Measurements from ENCODE around the gene HNRNPF. TPM values are rescaled to one million over a fixed set of nuclear protein-coding genes. Genes with fewer than 3 reads are reported as not detected.

HNRNPF gene
- total and polyA plus RNA-seq, 4 donors, result 64.5 to 150 (median 113) TPM

DNA sequence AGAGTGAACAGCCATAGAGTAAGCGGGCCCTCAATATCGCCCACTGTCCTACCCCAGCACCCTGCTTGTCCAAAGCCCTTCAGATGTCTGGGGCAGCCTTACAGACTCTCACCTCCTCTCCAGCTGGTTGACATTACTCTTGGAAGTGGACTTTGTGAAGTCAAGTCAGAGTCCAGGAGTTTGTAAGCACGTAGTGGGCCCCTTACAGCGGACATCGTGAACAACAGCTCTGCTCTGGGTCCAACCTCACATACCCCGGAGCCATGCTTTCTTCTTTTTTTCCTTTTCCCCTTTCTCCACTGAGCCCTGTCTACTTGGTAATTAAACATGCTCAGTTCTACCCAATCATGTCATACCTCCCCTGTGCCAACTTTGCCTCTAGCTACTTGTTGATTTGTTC is 17.5 kb downstream of the HNRNPF start:
- H3K9ac ChIP-seq (ENCODE audit: low read depth in 1 of 2, low read length in 2 of 2), result no peak overlapping the region
- H3K27ac ChIP-seq (ENCODE audit: low read depth in 1 of 2, low read length in 2 of 2), result no peak overlapping the region
- H3K36me3 ChIP-seq (ENCODE audit: control insufficient read depth in 4 of 4, insufficient read depth in 3 of 4, low read depth in 1 of 4, low read length in 3 of 4), result peaks cover 22 to 69% (median 66%) of the 10 kb centered on the region in 4 donors
- DNase-seq (ENCODE audit: low spot score), result no peak
- H3K9me3 ChIP-seq (ENCODE audit: control insufficient read depth in 4 of 4, low read length in 3 of 4), result no peaks in the 10 kb centered on the region
- TF ChIP-seq, protein P1, sequence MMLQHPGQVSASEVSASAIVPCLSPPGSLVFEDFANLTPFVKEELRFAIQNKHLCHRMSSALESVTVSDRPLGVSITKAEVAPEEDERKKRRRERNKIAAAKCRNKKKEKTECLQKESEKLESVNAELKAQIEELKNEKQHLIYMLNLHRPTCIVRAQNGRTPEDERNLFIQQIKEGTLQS (IDR thresholded peaks at IDR 0.05), result no peak
- TF ChIP-seq GABPA (IDR thresholded peaks at IDR 0.05 in 1 of 2, conservative IDR thresholded peaks at IDR 0.05 in 1 of 2) (no peak), RAD21 (IDR thresholded peaks at IDR 0.05) (no peak), EGR1 (IDR thresholded peaks at IDR 0.05; ENCODE audit: low read depth in 2 of 2) (no peak), TAF1 (conservative IDR thresholded peaks at IDR 0.05) (no peak), NR2F2 (IDR thresholded peaks at IDR 0.05) (no peak), FOXA2 (IDR thresholded peaks at IDR 0.05) (no peak), JUND (IDR thresholded peaks at IDR 0.05) (no peak), SP1 (IDR thresholded peaks at IDR 0.05) (no peak)
- TF ChIP-seq, protein P2, sequence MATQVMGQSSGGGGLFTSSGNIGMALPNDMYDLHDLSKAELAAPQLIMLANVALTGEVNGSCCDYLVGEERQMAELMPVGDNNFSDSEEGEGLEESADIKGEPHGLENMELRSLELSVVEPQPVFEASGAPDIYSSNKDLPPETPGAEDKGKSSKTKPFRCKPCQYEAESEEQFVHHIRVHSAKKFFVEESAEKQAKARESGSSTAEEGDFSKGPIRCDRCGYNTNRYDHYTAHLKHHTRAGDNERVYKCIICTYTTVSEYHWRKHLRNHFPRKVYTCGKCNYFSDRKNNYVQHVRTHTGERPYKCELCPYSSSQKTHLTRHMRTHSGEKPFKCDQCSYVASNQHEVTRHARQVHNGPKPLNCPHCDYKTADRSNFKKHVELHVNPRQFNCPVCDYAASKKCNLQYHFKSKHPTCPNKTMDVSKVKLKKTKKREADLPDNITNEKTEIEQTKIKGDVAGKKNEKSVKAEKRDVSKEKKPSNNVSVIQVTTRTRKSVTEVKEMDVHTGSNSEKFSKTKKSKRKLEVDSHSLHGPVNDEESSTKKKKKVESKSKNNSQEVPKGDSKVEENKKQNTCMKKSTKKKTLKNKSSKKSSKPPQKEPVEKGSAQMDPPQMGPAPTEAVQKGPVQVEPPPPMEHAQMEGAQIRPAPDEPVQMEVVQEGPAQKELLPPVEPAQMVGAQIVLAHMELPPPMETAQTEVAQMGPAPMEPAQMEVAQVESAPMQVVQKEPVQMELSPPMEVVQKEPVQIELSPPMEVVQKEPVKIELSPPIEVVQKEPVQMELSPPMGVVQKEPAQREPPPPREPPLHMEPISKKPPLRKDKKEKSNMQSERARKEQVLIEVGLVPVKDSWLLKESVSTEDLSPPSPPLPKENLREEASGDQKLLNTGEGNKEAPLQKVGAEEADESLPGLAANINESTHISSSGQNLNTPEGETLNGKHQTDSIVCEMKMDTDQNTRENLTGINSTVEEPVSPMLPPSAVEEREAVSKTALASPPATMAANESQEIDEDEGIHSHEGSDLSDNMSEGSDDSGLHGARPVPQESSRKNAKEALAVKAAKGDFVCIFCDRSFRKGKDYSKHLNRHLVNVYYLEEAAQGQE (IDR thresholded peaks at IDR 0.05), result no peak
- H3K4me3 ChIP-seq (ENCODE audit: low read depth in 1 of 3, low read length in 3 of 3), result no peak overlapping the region
- H3K27me3 ChIP-seq (ENCODE audit: control insufficient read depth in 4 of 4, insufficient read depth in 4 of 4, low read length in 3 of 4), result no peaks in the 10 kb centered on the region
- peaks cover 0 to 40% (median 23%) of the 10 kb centered on the region in 4 donors for H3K4me1 ChIP-seq (ENCODE audit: control insufficient read depth in 4 of 4, insufficient read depth in 4 of 4, low read length in 3 of 4)
- 76% methylated on average over 6 of the region's 6 CpGs for WGBS

DNA sequence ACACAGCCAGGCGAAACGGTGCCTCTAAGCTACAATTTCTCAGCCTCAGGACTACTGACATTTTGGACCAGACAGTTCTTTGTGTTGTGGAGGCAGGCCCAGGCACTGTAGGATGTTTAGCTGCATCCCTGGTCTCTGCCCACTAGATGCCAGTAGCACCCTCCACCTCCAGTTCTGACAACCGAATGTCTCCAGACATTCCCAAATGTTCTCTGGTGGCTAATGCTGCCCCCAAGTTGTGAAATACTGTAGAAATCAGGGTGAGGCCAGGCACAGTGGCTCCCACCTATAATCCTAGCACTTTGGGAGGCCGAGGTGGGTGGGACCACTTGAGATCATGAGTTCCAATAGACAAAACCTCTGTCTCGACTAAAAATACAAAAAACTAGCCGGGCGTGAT is 18.2 kb downstream of the HNRNPF start:
- Histone ChIP-seq H3K27ac (ENCODE audit: low read depth in 1 of 2, low read length in 2 of 2) (no peak overlapping the region), H3K4me3 (ENCODE audit: low read depth in 1 of 3, low read length in 3 of 3) (no peak overlapping the region), H3K4me1 (ENCODE audit: control insufficient read depth in 4 of 4, insufficient read depth in 4 of 4, low read length in 3 of 4) (peaks cover 0 to 38% (median 21%) of the 10 kb centered on the region in 4 donors), H3K9ac (ENCODE audit: low read depth in 1 of 2, low read length in 2 of 2) (no peak overlapping the region), H3K27me3 (ENCODE audit: control insufficient read depth in 4 of 4, insufficient read depth in 4 of 4, low read length in 3 of 4) (no peaks in the 10 kb centered on the region), H3K36me3 (ENCODE audit: control insufficient read depth in 4 of 4, insufficient read depth in 3 of 4, low read depth in 1 of 4, low read length in 3 of 4) (peaks cover 23 to 75% (median 73%) of the 10 kb centered on the region in 4 donors), H3K9me3 (ENCODE audit: control insufficient read depth in 4 of 4, low read length in 3 of 4) (no peaks in the 10 kb centered on the region)
- no peak for DNase-seq (ENCODE audit: low spot score)
- 78% methylated on average over 7 of the region's 7 CpGs for WGBS
- TF ChIP-seq, protein P3, sequence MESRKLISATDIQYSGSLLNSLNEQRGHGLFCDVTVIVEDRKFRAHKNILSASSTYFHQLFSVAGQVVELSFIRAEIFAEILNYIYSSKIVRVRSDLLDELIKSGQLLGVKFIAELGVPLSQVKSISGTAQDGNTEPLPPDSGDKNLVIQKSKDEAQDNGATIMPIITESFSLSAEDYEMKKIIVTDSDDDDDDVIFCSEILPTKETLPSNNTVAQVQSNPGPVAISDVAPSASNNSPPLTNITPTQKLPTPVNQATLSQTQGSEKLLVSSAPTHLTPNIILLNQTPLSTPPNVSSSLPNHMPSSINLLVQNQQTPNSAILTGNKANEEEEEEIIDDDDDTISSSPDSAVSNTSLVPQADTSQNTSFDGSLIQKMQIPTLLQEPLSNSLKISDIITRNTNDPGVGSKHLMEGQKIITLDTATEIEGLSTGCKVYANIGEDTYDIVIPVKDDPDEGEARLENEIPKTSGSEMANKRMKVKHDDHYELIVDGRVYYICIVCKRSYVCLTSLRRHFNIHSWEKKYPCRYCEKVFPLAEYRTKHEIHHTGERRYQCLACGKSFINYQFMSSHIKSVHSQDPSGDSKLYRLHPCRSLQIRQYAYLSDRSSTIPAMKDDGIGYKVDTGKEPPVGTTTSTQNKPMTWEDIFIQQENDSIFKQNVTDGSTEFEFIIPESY (IDR thresholded peaks at IDR 0.05), result no peak
- TF ChIP-seq JUND (IDR thresholded peaks at IDR 0.05), result no peak
- no peak for TF ChIP-seq GABPA (IDR thresholded peaks at IDR 0.05 in 1 of 2, conservative IDR thresholded peaks at IDR 0.05 in 1 of 2)
- no peak for TF ChIP-seq NR2F2 (IDR thresholded peaks at IDR 0.05)
- TF ChIP-seq, protein P2 (IDR thresholded peaks at IDR 0.05), result no peak
- no peak for TF ChIP-seq EGR1 (IDR thresholded peaks at IDR 0.05; ENCODE audit: low read depth in 2 of 2)
- TF ChIP-seq, protein P4, sequence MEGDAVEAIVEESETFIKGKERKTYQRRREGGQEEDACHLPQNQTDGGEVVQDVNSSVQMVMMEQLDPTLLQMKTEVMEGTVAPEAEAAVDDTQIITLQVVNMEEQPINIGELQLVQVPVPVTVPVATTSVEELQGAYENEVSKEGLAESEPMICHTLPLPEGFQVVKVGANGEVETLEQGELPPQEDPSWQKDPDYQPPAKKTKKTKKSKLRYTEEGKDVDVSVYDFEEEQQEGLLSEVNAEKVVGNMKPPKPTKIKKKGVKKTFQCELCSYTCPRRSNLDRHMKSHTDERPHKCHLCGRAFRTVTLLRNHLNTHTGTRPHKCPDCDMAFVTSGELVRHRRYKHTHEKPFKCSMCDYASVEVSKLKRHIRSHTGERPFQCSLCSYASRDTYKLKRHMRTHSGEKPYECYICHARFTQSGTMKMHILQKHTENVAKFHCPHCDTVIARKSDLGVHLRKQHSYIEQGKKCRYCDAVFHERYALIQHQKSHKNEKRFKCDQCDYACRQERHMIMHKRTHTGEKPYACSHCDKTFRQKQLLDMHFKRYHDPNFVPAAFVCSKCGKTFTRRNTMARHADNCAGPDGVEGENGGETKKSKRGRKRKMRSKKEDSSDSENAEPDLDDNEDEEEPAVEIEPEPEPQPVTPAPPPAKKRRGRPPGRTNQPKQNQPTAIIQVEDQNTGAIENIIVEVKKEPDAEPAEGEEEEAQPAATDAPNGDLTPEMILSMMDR (IDR thresholded peaks at IDR 0.05; ENCODE audit: low read depth, low read length, missing input control), result peak; percentile 25
- TF ChIP-seq SP1 (IDR thresholded peaks at IDR 0.05), result no peak
- no peak for TF ChIP-seq TAF1 (conservative IDR thresholded peaks at IDR 0.05)
- TF ChIP-seq, protein P1 (IDR thresholded peaks at IDR 0.05), result no peak
- no peak for TF ChIP-seq YY1 (IDR thresholded peaks at IDR 0.05)
- no peak for TF ChIP-seq HNF4G (IDR thresholded peaks at IDR 0.05)
- peak; percentile 69 to 80 for TF ChIP-seq RAD21 (IDR thresholded peaks at IDR 0.05)
